ENCODE measurements around the gene OR13A1.
"Not testable (repeated sequence)": the region's sequence is repeated elsewhere in the genome, so short reads cannot be mapped to it uniquely, and the experiment has no call there.

OR13A1 gene

GRCh38 chr10:45315508-45315907 lies at the start of gene OR13A1:
OR13A1 (minus strand) TSS chr10:45315608; CDS start chr10:45304422, 11,186 bp downstream.
- in situ Hi-C loops (cut with HindIII; ENCODE audit: low sequenced_read_pairs), result no loop called here

- in situ Hi-C loops (cut with HindIII; ENCODE audit: low sequenced_read_pairs), result not testable (repeated sequence)
Observed at GRCh38 chr10:45361983-45362799, 46.8 kb upstream of the OR13A1 start.

GRCh38 chr10:45358961-45359360 lies 43.6 kb upstream of the OR13A1 start:
- in situ Hi-C loops (cut with HindIII; ENCODE audit: low sequenced_read_pairs), result not testable (repeated sequence)

- in situ Hi-C loops (cut with HindIII; ENCODE audit: low sequenced_read_pairs), result no loop called here
Observed at GRCh38 chr10:45355494-45355893, 40.1 kb upstream of the OR13A1 start.

- in situ Hi-C loops (cut with HindIII; ENCODE audit: low sequenced_read_pairs), result no loop called here
Observed at GRCh38 chr10:45354261-45354660, 38.9 kb upstream of the OR13A1 start.

GRCh38 chr10:45353186-45353585 lies 37.8 kb upstream of the OR13A1 start:
- in situ Hi-C loops (cut with HindIII; ENCODE audit: low sequenced_read_pairs), result no loop called here

GRCh38 chr10:45348196-45348765 lies 32.9 kb upstream of the OR13A1 start:
- in situ Hi-C loops (cut with HindIII; ENCODE audit: low sequenced_read_pairs), result not testable (repeated sequence)

- in situ Hi-C loops (cut with HindIII; ENCODE audit: low sequenced_read_pairs), result not testable (repeated sequence)
Observed at GRCh38 chr10:45347464-45347863, 32.1 kb upstream of the OR13A1 start.

- in situ Hi-C loops (cut with HindIII; ENCODE audit: low sequenced_read_pairs), result not testable (repeated sequence)
Observed at GRCh38 chr10:45346652-45347335, 31.4 kb upstream of the OR13A1 start.

- in situ Hi-C loops (cut with HindIII; ENCODE audit: low sequenced_read_pairs), result not testable (repeated sequence)
Observed at GRCh38 chr10:45340420-45340819, 25.0 kb upstream of the OR13A1 start.

GRCh38 chr10:45339894-45340293 lies 24.5 kb upstream of the OR13A1 start:
- in situ Hi-C loops (cut with HindIII; ENCODE audit: low sequenced_read_pairs), result no loop called here

GRCh38 chr10:45331824-45332223 lies 16.4 kb upstream of the OR13A1 start:
- in situ Hi-C loops (cut with HindIII; ENCODE audit: low sequenced_read_pairs), result not testable (repeated sequence)

GRCh38 chr10:45326864-45327263 lies 11.5 kb upstream of the OR13A1 start:
- in situ Hi-C loops (cut with HindIII; ENCODE audit: low sequenced_read_pairs), result not testable (repeated sequence)

GRCh38 chr10:45325116-45325515 lies 9.7 kb upstream of the OR13A1 start:
- in situ Hi-C loops (cut with HindIII; ENCODE audit: low sequenced_read_pairs), result no loop called here

- in situ Hi-C loops (cut with HindIII; ENCODE audit: low sequenced_read_pairs), result no loop called here
Observed at GRCh38 chr10:45319702-45320101, 4.3 kb upstream of the OR13A1 start.

- in situ Hi-C loops (cut with HindIII; ENCODE audit: low sequenced_read_pairs), result no loop called here
Observed at GRCh38 chr10:45313264-45313873, 2.0 kb downstream of the OR13A1 start.

GRCh38 chr10:45308707-45309106 lies 6.7 kb downstream of the OR13A1 start:
- in situ Hi-C loops (cut with HindIII; ENCODE audit: low sequenced_read_pairs), result no loop called here

GRCh38 chr10:45302573-45302972 lies 12.8 kb downstream of the OR13A1 start:
- in situ Hi-C loops (cut with HindIII; ENCODE audit: low sequenced_read_pairs), result no loop called here

- in situ Hi-C loops (cut with HindIII; ENCODE audit: low sequenced_read_pairs), result not testable (repeated sequence)
Observed at GRCh38 chr10:45298341-45298955, 17.0 kb downstream of the OR13A1 start.

- in situ Hi-C loops (cut with HindIII; ENCODE audit: low sequenced_read_pairs), result no loop called here
Observed at GRCh38 chr10:45294681-45295080, 20.7 kb downstream of the OR13A1 start.

GRCh38 chr10:45286980-45287379 lies 28.4 kb downstream of the OR13A1 start:
- in situ Hi-C loops (cut with HindIII; ENCODE audit: low sequenced_read_pairs), result loop anchor here (10.0 kb wide), 1 partner anchor 62 kb away; no protein-coding TSS in a partner anchor

All from DLD1 (cell line).